Measurements from ENCODE around the gene AKR1C1. TPM values are rescaled to one million over a fixed set of nuclear protein-coding genes. Genes with fewer than 3 reads are reported as not detected.
"Not testable (repeated sequence)": the region's sequence is repeated elsewhere in the genome, so short reads cannot be mapped to it uniquely, and the experiment has no call there.

AKR1C1 gene
- total and polyA plus RNA-seq, 5 donors: 51.5 to 176 (median 143) TPM

DNA sequence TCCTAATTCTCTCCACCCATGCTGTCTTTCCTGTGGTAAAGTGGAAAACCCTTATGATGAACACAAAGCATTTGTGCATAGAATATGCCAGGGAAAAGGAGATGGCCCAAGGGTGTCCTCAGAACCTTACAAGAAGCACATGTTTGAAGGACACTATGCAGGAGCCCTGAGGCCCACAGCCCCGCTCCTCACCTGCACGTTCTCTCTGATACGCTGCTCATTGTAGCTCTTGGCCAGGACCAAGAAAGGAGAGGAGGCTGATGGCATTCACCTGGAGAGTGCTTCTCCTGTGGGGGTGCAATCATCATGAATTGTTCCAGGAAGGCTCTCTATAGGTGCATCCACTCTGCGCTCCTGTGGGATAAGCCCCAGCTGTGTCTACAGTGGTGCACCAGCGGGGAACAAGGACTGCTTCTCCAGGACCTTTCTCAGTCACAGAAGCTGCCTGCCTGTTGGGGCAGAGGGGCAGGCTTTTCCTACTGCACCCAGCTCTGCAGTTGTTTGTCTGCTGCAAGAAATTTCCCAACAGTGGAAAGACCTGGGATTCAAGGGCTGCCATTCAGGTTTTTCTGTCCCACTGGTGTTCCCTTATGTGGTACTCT, 20.5 kb downstream of the AKR1C1 start:
- 97% methylated on average over 5 of the region's 5 CpGs for WGBS
- H3K27me3 ChIP-seq (ENCODE audit: control insufficient read depth, insufficient read depth): no peaks in the 10 kb centered on the region
- ATAC-seq: peak in 1 of 2 donors; percentile 26
- peaks cover 6% of the 10 kb centered on the region for H3K4me1 ChIP-seq (ENCODE audit: control insufficient read depth, insufficient read depth, low read length)
- H3K27ac ChIP-seq (ENCODE audit: low read length): no peak overlapping the region
- intact Hi-C loops (cut with DNase I): loop anchor here in 2 of 4 donors (10.0 kb wide), 2 partner anchors 111 to 129 kb away; partner anchors contain the start of gene AKR1C3 (in 1 of the 2)
- no peak overlapping the region for H3K4me3 ChIP-seq (ENCODE audit: low read length)
- DNase-seq: peak in 1 of 3 donors; percentile 38
- H3K9me3 ChIP-seq (ENCODE audit: control insufficient read depth, low read length): no peaks in the 10 kb centered on the region

DNA sequence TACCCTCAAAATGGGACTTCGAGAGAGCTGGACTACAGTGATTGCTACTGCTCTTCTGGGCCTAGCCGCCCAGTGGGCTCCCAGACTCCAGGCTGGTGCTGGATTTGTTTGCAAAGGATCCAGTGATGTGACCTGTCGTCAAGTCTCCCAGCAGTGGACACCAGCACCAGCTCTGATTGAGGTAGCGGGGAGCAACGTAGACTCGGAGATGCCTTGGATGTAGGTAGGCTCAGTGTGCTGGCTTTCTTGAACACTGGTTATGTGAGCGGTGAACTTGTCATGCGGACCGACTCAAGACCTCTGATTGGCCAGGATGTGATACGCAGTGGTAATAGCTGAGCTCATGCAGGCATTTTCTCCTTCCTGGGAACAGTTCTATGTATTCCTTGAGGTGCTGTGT, 21.0 kb downstream of the AKR1C1 start:
- peak in 1 of 3 donors; percentile 48 for DNase-seq
- intact Hi-C loops (cut with DNase I): loop anchor here in 2 of 4 donors (10.0 kb wide), 2 partner anchors 111 to 129 kb away; partner anchors contain the start of gene AKR1C3 (in 1 of the 2)
- Histone ChIP-seq H3K27me3 (ENCODE audit: control insufficient read depth, insufficient read depth) (no peaks in the 10 kb centered on the region), H3K4me1 (ENCODE audit: control insufficient read depth, insufficient read depth, low read length) (peaks cover 6% of the 10 kb centered on the region), H3K9me3 (ENCODE audit: control insufficient read depth, low read length) (no peaks in the 10 kb centered on the region), H3K4me3 (ENCODE audit: low read length) (no peak overlapping the region), H3K27ac (ENCODE audit: low read length) (no peak overlapping the region)
- ATAC-seq: peak in 1 of 2 donors; percentile 6
- 96% methylated on average over 10 of the region's 10 CpGs for WGBS

DNA sequence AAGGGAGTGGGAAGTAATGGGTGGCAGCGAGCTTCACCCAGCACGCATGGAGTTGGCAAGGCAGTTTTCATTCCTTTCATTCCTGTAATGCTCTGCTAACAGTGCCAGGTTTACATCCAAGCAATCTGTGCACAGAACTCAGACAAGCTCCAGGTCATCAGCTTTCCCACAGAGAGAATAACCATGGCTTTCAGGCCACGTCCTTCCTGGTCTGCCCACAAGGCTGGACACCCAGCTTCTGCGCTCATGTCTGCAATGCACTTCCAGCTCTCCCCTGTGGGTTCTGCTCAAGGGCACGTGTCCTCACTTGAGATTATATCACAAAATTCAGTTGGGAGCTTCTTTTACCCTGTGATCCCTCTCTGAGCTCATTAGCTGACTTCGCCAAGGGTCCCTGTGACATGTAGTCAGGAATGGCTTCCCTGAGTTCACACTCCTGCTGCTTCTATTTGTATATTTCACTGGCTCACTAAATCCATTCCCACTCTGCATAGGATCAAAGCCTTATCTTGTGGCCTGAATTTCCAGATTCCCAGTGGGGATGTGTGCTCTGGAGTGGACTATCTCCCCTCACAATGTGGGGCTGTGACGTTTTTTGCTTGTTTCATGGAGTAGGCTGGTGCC, 21.9 kb downstream of the AKR1C1 start:
- WGBS: 52% methylated on average over 7 of the region's 7 CpGs
- no peaks in the 10 kb centered on the region for H3K27me3 ChIP-seq (ENCODE audit: control insufficient read depth, insufficient read depth)
- H3K4me1 ChIP-seq (ENCODE audit: control insufficient read depth, insufficient read depth, low read length): peaks cover 6% of the 10 kb centered on the region
- no peaks in the 10 kb centered on the region for H3K9me3 ChIP-seq (ENCODE audit: control insufficient read depth, low read length)
- DNase-seq (no peak), ATAC-seq (peak; percentile 15 to 39)
- peak overlapping the region; percentile 42 for H3K27ac ChIP-seq (ENCODE audit: low read length)
- no peak overlapping the region for H3K4me3 ChIP-seq (ENCODE audit: low read length)
- intact Hi-C loops (cut with DNase I): loop anchor here in 2 of 4 donors (10.0 kb wide), 2 partner anchors 110 to 130 kb away; partner anchors contain the start of gene AKR1C3 (in 1 of the 2)

DNA sequence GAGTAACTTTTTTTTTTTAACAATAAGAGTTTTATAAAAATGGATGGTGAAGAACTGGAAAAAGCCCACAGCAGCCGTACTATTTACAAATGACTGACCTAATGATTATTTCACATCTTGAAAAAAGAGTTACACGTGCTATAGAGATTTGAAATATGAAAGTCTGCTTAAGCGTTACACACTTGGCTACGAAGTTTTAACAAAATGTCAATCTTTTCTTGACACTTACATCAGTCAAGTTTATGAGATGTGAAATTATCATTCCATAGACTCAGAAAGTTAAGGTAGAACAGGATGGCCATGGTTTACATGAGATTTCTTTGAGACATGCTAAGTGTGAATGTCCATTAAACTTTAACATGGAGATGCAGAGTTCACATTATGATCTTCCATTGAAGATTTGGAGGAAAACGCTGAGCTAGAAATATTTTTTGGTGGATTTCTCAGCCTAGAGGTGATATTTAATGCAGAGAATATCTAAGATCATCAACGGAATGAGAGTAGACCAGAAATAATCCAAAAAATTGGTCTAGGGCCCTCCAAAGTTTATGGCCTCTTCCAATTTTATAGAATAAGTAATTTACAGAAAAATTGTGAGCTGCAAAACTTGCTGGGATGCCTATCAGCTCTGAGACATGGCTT, 24.9 kb downstream of the AKR1C1 start:
- H3K4me1 ChIP-seq (ENCODE audit: control insufficient read depth, insufficient read depth, low read length); H3K4me3 ChIP-seq (ENCODE audit: low read length); ATAC-seq; H3K9me3 ChIP-seq (ENCODE audit: control insufficient read depth, low read length); H3K27me3 ChIP-seq (ENCODE audit: control insufficient read depth, insufficient read depth); DNase-seq; H3K27ac ChIP-seq (ENCODE audit: low read length): not testable (repeated sequence)
- 97% methylated on average over 6 of the region's 6 CpGs for WGBS
- intact Hi-C loops (cut with DNase I): loop anchor here in 2 of 4 donors (10.0 kb wide), 2 partner anchors 107 to 133 kb away; partner anchors contain the start of gene AKR1C3 (in 1 of the 2)

DNA sequence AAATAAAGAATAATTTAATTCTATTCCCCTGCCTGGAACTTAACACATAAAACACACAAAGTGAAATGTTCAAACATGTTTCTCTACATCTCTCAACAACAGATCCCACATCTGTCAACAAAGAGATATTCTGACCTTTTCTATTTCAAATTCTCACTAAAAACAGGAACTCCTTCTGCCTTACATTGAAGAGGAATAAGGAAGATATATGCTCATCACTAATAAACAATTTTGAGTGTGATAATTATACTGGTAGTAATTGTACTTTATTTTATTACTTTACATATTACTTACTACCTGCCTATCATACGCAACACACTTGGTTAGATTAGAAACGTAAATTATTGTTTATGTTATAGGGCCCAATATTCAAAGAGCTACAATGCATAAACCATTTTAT, 27.0 kb downstream of the AKR1C1 start:
- Histone ChIP-seq H3K4me3 (ENCODE audit: low read length) (no peak overlapping the region), H3K9me3 (ENCODE audit: control insufficient read depth, low read length) (no peaks in the 10 kb centered on the region), H3K27ac (ENCODE audit: low read length) (no peak overlapping the region), H3K27me3 (ENCODE audit: control insufficient read depth, insufficient read depth) (no peaks in the 10 kb centered on the region), H3K4me1 (ENCODE audit: control insufficient read depth, insufficient read depth, low read length) (peaks cover 2% of the 10 kb centered on the region)
- intact Hi-C loops (cut with DNase I): no loop called here
- ATAC-seq (no peak), DNase-seq (no peak)
- 95% methylated on average over 2 of the region's 2 CpGs for WGBS

DNA sequence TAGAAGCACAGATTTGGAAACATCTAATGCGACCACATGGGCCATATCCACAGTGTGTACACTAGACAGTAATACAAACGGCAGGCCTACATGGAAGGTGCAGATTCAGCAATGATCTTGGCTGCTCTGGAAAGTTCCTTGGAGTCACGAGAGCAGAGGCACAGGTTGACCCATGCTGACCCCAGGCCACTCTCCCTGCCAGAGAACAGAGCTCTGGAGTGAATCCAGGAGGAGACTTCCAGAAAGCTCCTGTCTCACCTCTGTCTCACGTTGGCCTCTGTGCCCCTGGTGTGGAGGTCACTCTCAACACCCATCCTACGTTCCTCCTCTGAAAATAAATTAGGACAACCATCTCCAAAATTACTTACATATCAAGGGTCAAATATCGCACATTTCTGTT, 28.2 kb downstream of the AKR1C1 start:
- H3K27me3 ChIP-seq (ENCODE audit: control insufficient read depth, insufficient read depth); intact Hi-C loops (cut with DNase I); DNase-seq; H3K4me1 ChIP-seq (ENCODE audit: control insufficient read depth, insufficient read depth, low read length); H3K9me3 ChIP-seq (ENCODE audit: control insufficient read depth, low read length); H3K4me3 ChIP-seq (ENCODE audit: low read length); H3K27ac ChIP-seq (ENCODE audit: low read length): not testable (repeated sequence)
- ATAC-seq: peak in 1 of 2 donors; percentile 39
- 90% methylated on average over 3 of the region's 6 CpGs for WGBS

DNA sequence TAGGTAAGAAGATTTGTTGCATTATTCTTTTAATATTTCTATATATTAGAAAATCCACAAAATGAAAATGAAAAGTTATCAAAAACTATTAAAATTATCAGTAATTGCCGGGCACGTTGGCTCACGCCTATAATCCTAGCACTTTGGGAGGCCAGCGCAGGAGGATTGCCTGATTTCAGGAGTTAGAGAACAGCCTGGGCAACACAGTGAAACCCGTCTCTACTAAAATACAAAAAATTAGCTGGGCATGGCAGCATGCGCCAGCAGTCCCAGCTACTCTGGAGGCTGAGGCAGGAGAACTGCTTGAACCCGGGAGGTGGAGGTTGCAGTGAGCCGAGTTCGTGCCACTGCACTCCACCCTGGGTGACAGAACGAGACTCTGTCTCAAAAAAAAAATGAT, 29.3 kb downstream of the AKR1C1 start:
- intact Hi-C loops (cut with DNase I); H3K4me3 ChIP-seq (ENCODE audit: low read length); H3K27ac ChIP-seq (ENCODE audit: low read length); DNase-seq; ATAC-seq; H3K4me1 ChIP-seq (ENCODE audit: control insufficient read depth, insufficient read depth, low read length); H3K27me3 ChIP-seq (ENCODE audit: control insufficient read depth, insufficient read depth); H3K9me3 ChIP-seq (ENCODE audit: control insufficient read depth, low read length): not testable (repeated sequence)
- WGBS: 93% methylated on average over 10 of the region's 10 CpGs

DNA sequence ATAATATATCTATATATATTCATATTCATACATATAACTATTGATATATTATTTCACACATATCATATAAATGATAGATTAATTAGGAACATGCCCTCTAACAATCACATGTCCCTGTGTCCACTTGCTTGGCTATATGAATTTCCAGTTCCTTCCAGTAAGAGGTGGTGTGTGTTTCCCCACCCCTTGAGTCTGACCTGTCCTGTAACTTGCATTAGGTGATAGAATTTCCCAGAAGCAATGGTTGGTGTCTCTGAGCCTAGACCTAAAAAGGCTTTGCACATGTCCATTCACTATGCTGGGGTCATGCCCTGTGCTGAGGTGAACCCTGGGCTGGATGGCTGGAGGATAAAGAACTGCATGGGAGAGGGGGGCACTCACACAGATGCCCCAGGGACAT, 31.0 kb downstream of the AKR1C1 start:
- intact Hi-C loops (cut with DNase I); DNase-seq; H3K9me3 ChIP-seq (ENCODE audit: control insufficient read depth, low read length); H3K4me3 ChIP-seq (ENCODE audit: low read length); ATAC-seq; H3K27me3 ChIP-seq (ENCODE audit: control insufficient read depth, insufficient read depth); H3K4me1 ChIP-seq (ENCODE audit: control insufficient read depth, insufficient read depth, low read length); H3K27ac ChIP-seq (ENCODE audit: low read length): not testable (repeated sequence)

DNA sequence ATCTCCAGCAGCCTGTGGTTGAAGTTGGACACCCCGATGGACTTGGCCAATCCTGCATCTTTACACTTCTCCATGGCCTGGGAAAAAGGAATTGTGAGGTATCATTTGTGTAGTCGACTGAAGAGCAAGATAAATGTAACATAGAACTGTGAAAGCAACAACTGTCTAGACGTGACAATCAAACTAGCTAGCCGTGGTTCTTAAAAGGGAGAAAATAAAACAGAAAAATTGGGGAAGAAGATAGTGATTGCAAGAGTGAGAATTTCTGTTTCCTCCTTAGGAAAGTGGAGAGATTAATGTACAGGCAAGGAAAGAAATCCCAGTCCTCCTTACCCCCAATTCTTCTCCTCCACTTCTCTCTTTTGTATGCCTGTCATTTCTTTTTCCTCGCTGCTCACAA, 35.5 kb downstream of the AKR1C1 start:
- no peak for DNase-seq
- H3K4me3 ChIP-seq (ENCODE audit: low read length): no peak overlapping the region
- ATAC-seq: no peak
- intact Hi-C loops (cut with DNase I): no loop called here
- H3K4me1 ChIP-seq (ENCODE audit: control insufficient read depth, insufficient read depth, low read length): no peaks in the 10 kb centered on the region
- no peaks in the 10 kb centered on the region for H3K9me3 ChIP-seq (ENCODE audit: control insufficient read depth, low read length)
- H3K27me3 ChIP-seq (ENCODE audit: control insufficient read depth, insufficient read depth): no peaks in the 10 kb centered on the region
- 83% methylated on average over 5 of the region's 5 CpGs for WGBS
- H3K27ac ChIP-seq (ENCODE audit: low read length): no peak overlapping the region

DNA sequence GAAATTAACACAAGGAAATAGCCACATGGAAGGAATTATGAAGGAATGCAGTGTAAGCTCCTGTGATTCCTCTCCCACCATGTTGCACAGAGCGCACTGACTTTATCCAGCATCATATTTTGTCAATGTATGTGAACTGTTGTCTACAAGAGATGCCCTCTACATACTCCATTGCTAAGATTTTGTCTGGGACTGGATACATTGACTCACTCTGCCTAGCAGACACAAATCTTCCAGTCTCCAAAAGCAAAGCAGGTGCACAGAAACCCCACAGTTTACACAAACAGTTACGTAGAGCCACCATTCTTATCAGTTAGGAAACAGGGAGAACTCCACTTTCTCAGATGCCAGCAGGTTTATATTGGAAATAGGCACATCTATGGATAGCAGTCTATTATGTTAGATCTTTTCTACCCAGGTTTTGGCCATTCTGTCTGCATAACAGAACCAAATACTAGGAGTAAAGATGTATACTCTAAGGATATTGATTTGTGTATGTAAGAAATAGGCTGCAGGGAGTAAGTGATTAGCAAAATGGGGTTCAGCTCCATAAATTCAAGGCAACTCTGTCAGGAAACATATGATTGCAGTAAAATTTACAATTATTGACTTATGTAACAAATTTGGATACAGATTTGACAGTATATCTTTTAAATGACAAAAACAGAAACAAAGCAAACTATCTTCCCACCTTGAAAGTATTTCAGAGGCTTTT, 39.0 kb downstream of the AKR1C1 start:
- intact Hi-C loops (cut with DNase I): loop anchor here in 1 of 4 donors (5.0 kb wide), 1 partner anchor 40 kb away; the partner anchor contains the start of gene AKR1C1
- WGBS: 85% methylated on average over 2 of the region's 2 CpGs

More for the DNA sequence above, 39.0 kb downstream of the AKR1C1 start:
- Histone ChIP-seq H3K9me3 (ENCODE audit: control insufficient read depth, low read length) (no peaks in the 10 kb centered on the region), H3K4me1 (ENCODE audit: control insufficient read depth, insufficient read depth, low read length) (no peaks in the 10 kb centered on the region), H3K4me3 (ENCODE audit: low read length) (peak overlapping the region; percentile 33), H3K27me3 (ENCODE audit: control insufficient read depth, insufficient read depth) (no peaks in the 10 kb centered on the region), H3K27ac (ENCODE audit: low read length) (no peak overlapping the region)
- no peak for DNase-seq
- ATAC-seq: no peak
